AG04450 (cell line): ENCODE results near the gene IL9. TPM values are rescaled to one million over a fixed set of nuclear protein-coding genes. Genes with fewer than 3 reads are reported as not detected.

Experiments
- CTCF ChIA-PET: fragments of 300-600, 350-600 bp; formaldehyde crosslinking; extraction: SDS; loops from one replicate; lab custom pipeline; 2022; ENCODE audit warnings: antibody characterized with exemption, inconsistent platforms; lab: Charles Lee
- POLR2A ChIA-PET: fragments of 350-600 bp; formaldehyde crosslinking; extraction: SDS; loops from one replicate; lab custom pipeline; 2021; ENCODE audit warnings: antibody characterized with exemption, inconsistent platforms; lab: Yijun Ruan, JAX
- DNase-seq: peaks from one replicate; pipeline ENCODE4 v3.0.0-alpha.2; 2011; ENCODE audit warnings: low read depth, low spot score
- H3K27ac ChIP-seq: one replicate; pipeline ENCODE4 v1.5.1; 2012; ENCODE audit warnings: low read depth, low read length, control low read depth
- H3K27me3 ChIP-seq: one replicate; pipeline ENCODE4 v1.6.0; 2012; ENCODE audit warnings: low read length; ENCODE audit not compliant: control insufficient read depth, insufficient read depth
- H3K4me3 ChIP-seq: 2 replicates; pipeline ENCODE4 v1.5.1; 2011; ENCODE audit warnings: mild to moderate bottlenecking, low read depth, low read length, control low read depth
- H3K9me3 ChIP-seq: 2 replicates; pipeline ENCODE4 v1.5.1; 2012; ENCODE audit warnings: low read length; ENCODE audit not compliant: control insufficient read depth, insufficient read depth
- CTCF ChIP-seq: IDR thresholded peaks from 2 replicates; pipeline ENCODE4 v1.5.1; 2011; ENCODE audit warnings: low read depth, low read length, control low read depth, inconsistent platforms
- polyA plus RNA-seq: library from polyadenylated mRNA; depleted of rRNA; stranded (reverse); fragments of >200 nt; gene quantifications from 2 replicates; pipeline ENCODE4 v1.2.3, GENCODE V29; 2011

The IL9 gene
- polyA plus RNA-seq, 1 experiment: not detected

DNA sequence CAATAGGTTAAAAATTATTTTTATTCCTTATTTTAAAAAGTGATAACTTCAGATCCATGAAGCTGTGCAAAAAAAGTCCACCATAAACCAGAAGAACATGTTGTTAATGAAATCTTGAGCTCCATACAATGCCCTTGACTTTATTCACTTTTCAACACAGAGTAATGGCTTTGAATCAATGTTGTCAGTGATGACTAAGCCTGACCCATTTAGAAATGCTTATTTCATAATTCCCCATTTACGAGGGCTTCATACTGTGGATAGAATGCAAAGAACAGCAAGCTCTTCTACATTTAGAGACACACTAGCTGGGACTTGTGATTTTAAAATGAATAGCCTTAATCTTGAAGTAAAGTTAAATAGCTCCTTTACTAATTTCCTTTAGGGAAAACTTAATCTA lies 25.7 kb upstream of the IL9 start:
- H3K27me3 ChIP-seq: peaks cover 5% of the 10 kb centered on the region
- no peak for DNase-seq
- H3K4me3 ChIP-seq: no peak overlapping the region
- no peak overlapping the region for H3K27ac ChIP-seq
- H3K9me3 ChIP-seq: no peaks in the 10 kb centered on the region
- no peak for TF ChIP-seq CTCF
- POLR2A ChIA-PET: no interaction called here
- CTCF ChIA-PET: interaction anchor here (0.9 to 1.4 kb wide), 4 partner anchors 24 to 160 kb away, joined by 3 to 5 read pairs (median 4); no protein-coding TSS in a partner anchor

DNA sequence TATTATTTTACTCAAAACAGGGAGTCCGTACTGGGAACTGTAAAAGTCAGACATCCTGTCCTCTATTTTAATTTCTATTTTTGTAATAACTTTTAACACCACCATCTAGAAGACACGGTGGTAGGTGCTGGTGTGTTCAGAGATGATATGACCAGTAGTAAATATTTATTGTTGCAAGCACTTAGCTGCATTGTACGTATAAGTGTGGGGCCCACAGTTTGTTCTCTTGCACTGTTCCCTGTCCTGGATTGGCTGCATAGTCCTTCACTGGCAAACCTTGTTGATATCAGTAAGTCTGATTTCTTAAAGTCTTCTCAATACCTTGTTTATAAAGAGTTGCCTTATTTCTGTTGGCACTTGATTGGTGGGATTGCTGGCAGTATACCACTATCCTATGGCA lies 24.6 kb upstream of the IL9 start:
- DNase-seq: no peak
- POLR2A ChIA-PET: no interaction called here
- CTCF ChIA-PET: interaction anchor here (0.6 to 1.4 kb wide), 2 partner anchors 9 to 34 kb away, joined by 3 read pairs; no protein-coding TSS in a partner anchor
- no peak for TF ChIP-seq CTCF
- no peak overlapping the region for H3K4me3 ChIP-seq
- H3K27me3 ChIP-seq: peaks cover 3% of the 10 kb centered on the region
- H3K27ac ChIP-seq: no peak overlapping the region
- no peaks in the 10 kb centered on the region for H3K9me3 ChIP-seq

GRCh38 chr5:135916638-135917263 lies 21.1 kb upstream of the IL9 start:
- ChIA-PET CTCF (no interaction called here), POLR2A (no interaction called here)
- H3K27ac ChIP-seq: no peak overlapping the region
- no peak for TF ChIP-seq CTCF
- H3K27me3 ChIP-seq: peaks cover 7% of the 10 kb centered on the region
- no peak overlapping the region for H3K4me3 ChIP-seq
- H3K9me3 ChIP-seq: no peaks in the 10 kb centered on the region
- no peak for DNase-seq

- no peak for DNase-seq
- TF ChIP-seq CTCF: no peak
- ChIA-PET POLR2A (no interaction called here), CTCF (interaction anchor here (1.6 kb wide), 1 partner anchor 24 kb away, joined by 6 read pairs; no protein-coding TSS in a partner anchor)
- peaks cover 15% of the 10 kb centered on the region for H3K27me3 ChIP-seq
- no peaks in the 10 kb centered on the region for H3K9me3 ChIP-seq
- no peak overlapping the region for H3K4me3 ChIP-seq
- no peak overlapping the region for H3K27ac ChIP-seq
These were observed 19.9 kb upstream of the IL9 start for GRCh38 chr5:135915466-135916001.
